SU-DHL-6 (cell line): ENCODE measurements around the gene BEND5.

Source experiments
- H2AFZ ChIP-seq: fragments of 200-600 bp; sonication (generic); 2 replicates; pipeline ENCODE4 v1.6.1; 2014; ENCODE audit warnings: low read depth, mild to moderate bottlenecking, moderate library complexity, mixed read lengths, antibody characterized with exemption, low read length; ENCODE audit not compliant: severe bottlenecking
- H3F3A ChIP-seq: fragments of 200-600 bp; shearing (Covaris generic); 2 replicates; pipeline ENCODE4 v1.6.0; 2016; ENCODE audit warnings: antibody characterized with exemption, mild to moderate bottlenecking; ENCODE audit not compliant: insufficient read depth
- H3K27ac ChIP-seq: fragments of 200-600 bp; sonication (generic); 2 replicates; pipeline ENCODE4 v1.5.1; 2016; ENCODE audit warnings: low read depth, mild to moderate bottlenecking, low read length, moderate library complexity, mixed read lengths
- H3K27me3 ChIP-seq: fragments of 200-600 bp; sonication (generic), shearing (Covaris generic); 2 replicates; pipeline ENCODE4 v1.6.0; 2014; ENCODE audit warnings: mild to moderate bottlenecking, low read length
- H3K36me3 ChIP-seq: fragments of 200-600 bp; sonication (generic); 2 replicates; pipeline ENCODE4 v1.6.1; 2014; ENCODE audit warnings: mild to moderate bottlenecking, low read length, mixed read lengths
- H3K4me2 ChIP-seq: fragments of 300-600, 200-600 bp; shearing (Covaris generic), sonication (generic); 2 replicates; pipeline ENCODE4 v1.6.0; 2014; ENCODE audit warnings: low read length, low read depth, mild to moderate bottlenecking; ENCODE audit not compliant: poor library complexity, severe bottlenecking
- H3K4me3 ChIP-seq: fragments of 200-600 bp; sonication (generic); 2 replicates; pipeline ENCODE4 v1.5.1; 2014; ENCODE audit warnings: antibody characterized with exemption, low read length, mild to moderate bottlenecking, mixed read lengths; ENCODE audit not compliant: insufficient read depth, poor library complexity, severe bottlenecking
- H3K79me2 ChIP-seq: fragments of 200-600 bp; sonication (generic); 2 replicates; pipeline ENCODE4 v1.6.1; 2014; ENCODE audit warnings: mild to moderate bottlenecking, low read length, moderate library complexity; ENCODE audit not compliant: insufficient read depth
- H3K9ac ChIP-seq: fragments of 200-600 bp; sonication (generic); 2 replicates; pipeline ENCODE4 v1.7.0; 2014; ENCODE audit warnings: mild to moderate bottlenecking, low read length
- H3K9me2 ChIP-seq: fragments of 200-600 bp; sonication (generic); replicated peaks from 2 replicates; pipeline ENCODE4 v1.6.1; 2014; ENCODE audit warnings: low read length; ENCODE audit not compliant: insufficient read depth
- H3K9me3 ChIP-seq: fragments of 200-600 bp; sonication (generic); 2 replicates; pipeline ENCODE4 v1.6.1; 2014; ENCODE audit warnings: low read length, mixed read lengths; ENCODE audit not compliant: insufficient read depth
- H4K20me1 ChIP-seq: fragments of 200-600 bp; sonication (generic); 2 replicates; pipeline ENCODE4 v1.6.1; 2014; ENCODE audit warnings: low read depth, mild to moderate bottlenecking, antibody characterized with exemption, low read length, moderate library complexity, mixed read lengths
- EZH2phosphoT487 ChIP-seq: fragments of 200-600 bp; sonication (generic), shearing (Covaris generic); conservative IDR thresholded peaks from 2 replicates; pipeline ENCODE4 v1.6.1; 2018; ENCODE audit warnings: mild to moderate bottlenecking, antibody characterized with exemption, low read length, moderate library complexity, mixed read lengths
- TF ChIP-seq, protein P1 (sequence below): fragments of 200-600 bp; sonication (generic); IDR thresholded peaks from one replicate; pipeline ENCODE4 v1.5.1; 2017; ENCODE audit warnings: antibody characterized with exemption, mild to moderate bottlenecking, low read length, moderate library complexity; ENCODE audit not compliant: insufficient read depth, poor library complexity, severe bottlenecking

Gene BEND5

GRCh38 chr1:48760857-48761256 lies 15.8 kb downstream of the BEND5 start:
- Histone ChIP-seq H3K9me3 (no peaks in the 10 kb centered on the region), H3K79me2 (no peaks in the 10 kb centered on the region), H2AFZ (no peak overlapping the region), H3K27me3 (no peaks in the 10 kb centered on the region), H3K9ac (no peak overlapping the region), H3K9me2 (no peaks in the 10 kb centered on the region), H3K4me2 (no peak overlapping the region), H3K36me3 (no peaks in the 10 kb centered on the region), H3K4me3 (no peak overlapping the region), H3F3A (no peaks in the 10 kb centered on the region), H3K27ac (no peak overlapping the region), H4K20me1 (no peaks in the 10 kb centered on the region)
- TF ChIP-seq, protein P1, sequence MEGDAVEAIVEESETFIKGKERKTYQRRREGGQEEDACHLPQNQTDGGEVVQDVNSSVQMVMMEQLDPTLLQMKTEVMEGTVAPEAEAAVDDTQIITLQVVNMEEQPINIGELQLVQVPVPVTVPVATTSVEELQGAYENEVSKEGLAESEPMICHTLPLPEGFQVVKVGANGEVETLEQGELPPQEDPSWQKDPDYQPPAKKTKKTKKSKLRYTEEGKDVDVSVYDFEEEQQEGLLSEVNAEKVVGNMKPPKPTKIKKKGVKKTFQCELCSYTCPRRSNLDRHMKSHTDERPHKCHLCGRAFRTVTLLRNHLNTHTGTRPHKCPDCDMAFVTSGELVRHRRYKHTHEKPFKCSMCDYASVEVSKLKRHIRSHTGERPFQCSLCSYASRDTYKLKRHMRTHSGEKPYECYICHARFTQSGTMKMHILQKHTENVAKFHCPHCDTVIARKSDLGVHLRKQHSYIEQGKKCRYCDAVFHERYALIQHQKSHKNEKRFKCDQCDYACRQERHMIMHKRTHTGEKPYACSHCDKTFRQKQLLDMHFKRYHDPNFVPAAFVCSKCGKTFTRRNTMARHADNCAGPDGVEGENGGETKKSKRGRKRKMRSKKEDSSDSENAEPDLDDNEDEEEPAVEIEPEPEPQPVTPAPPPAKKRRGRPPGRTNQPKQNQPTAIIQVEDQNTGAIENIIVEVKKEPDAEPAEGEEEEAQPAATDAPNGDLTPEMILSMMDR, result no peak
- no peak for TF ChIP-seq EZH2phosphoT487

GRCh38 chr1:48758976-48759375 lies 17.7 kb downstream of the BEND5 start:
- no peaks in the 10 kb centered on the region for H3K36me3 ChIP-seq
- TF ChIP-seq EZH2phosphoT487, result no peak
- TF ChIP-seq, protein P1, result no peak
- H3K9ac ChIP-seq, result no peak overlapping the region
- H3K9me2 ChIP-seq, result no peaks in the 10 kb centered on the region
- H4K20me1 ChIP-seq, result no peaks in the 10 kb centered on the region
- no peaks in the 10 kb centered on the region for H3F3A ChIP-seq
- no peak overlapping the region for H3K4me3 ChIP-seq
- H3K4me2 ChIP-seq, result no peak overlapping the region
- no peaks in the 10 kb centered on the region for H3K9me3 ChIP-seq
- H3K27me3 ChIP-seq, result no peaks in the 10 kb centered on the region
- H3K79me2 ChIP-seq, result no peaks in the 10 kb centered on the region
- no peak overlapping the region for H3K27ac ChIP-seq
- no peak overlapping the region for H2AFZ ChIP-seq

GRCh38 chr1:48757363-48757762 lies 19.3 kb downstream of the BEND5 start:
- H3K79me2 ChIP-seq, result no peaks in the 10 kb centered on the region
- no peak overlapping the region for H3K9ac ChIP-seq
- no peaks in the 10 kb centered on the region for H4K20me1 ChIP-seq
- no peaks in the 10 kb centered on the region for H3F3A ChIP-seq
- no peak overlapping the region for H2AFZ ChIP-seq
- no peak overlapping the region for H3K4me2 ChIP-seq
- H3K36me3 ChIP-seq, result no peaks in the 10 kb centered on the region
- no peaks in the 10 kb centered on the region for H3K9me2 ChIP-seq
- H3K27ac ChIP-seq, result no peak overlapping the region
- H3K9me3 ChIP-seq, result no peaks in the 10 kb centered on the region
- no peaks in the 10 kb centered on the region for H3K27me3 ChIP-seq
- TF ChIP-seq, protein P1, result no peak
- TF ChIP-seq EZH2phosphoT487, result no peak
- no peak overlapping the region for H3K4me3 ChIP-seq
